ENCODE measurements around the gene THRA.

DNA sequence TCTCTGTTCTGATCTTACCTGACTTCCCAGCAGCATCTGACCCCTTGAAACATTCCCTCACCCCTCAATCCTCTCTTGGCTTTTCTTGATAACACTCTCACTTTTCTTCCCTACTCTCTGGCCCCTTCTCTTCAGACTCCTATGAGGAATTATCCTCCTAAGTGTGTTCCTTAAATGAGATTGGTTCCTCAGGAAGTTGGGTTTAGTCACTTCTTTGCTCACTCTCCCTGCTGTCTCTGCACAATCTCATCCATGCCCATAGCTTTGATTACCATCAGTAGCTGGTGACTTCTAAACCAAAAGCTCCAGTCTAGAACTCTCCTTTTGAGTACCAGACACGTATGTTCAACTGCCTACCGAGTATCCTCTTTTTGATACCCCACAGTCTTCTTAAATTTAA lies 21.6 kb upstream of the THRA start:
- TF ChIP-seq ARNTL (CRISPR knock-in tag; IDR thresholded peaks at IDR 0.05; ENCODE audit: borderline replicate concordance, low read depth): no peak
- no peak for TF ChIP-seq CSRNP3 (CRISPR knock-in tag; IDR thresholded peaks at IDR 0.05)
